NT2/D1 (cell line): ENCODE data around the gene FBXW4.

Source experiments
- YY1 ChIP-seq: IDR thresholded peaks from 2 replicates; pipeline ENCODE4 v1.6.1; 2011; ENCODE audit not compliant: insufficient read length, insufficient read depth
- ZNF274 ChIP-seq: IDR thresholded peaks from 2 replicates; pipeline ENCODE4 v1.6.1; 2011; ENCODE audit warnings: mild to moderate bottlenecking, low read depth, low read length

DNA sequence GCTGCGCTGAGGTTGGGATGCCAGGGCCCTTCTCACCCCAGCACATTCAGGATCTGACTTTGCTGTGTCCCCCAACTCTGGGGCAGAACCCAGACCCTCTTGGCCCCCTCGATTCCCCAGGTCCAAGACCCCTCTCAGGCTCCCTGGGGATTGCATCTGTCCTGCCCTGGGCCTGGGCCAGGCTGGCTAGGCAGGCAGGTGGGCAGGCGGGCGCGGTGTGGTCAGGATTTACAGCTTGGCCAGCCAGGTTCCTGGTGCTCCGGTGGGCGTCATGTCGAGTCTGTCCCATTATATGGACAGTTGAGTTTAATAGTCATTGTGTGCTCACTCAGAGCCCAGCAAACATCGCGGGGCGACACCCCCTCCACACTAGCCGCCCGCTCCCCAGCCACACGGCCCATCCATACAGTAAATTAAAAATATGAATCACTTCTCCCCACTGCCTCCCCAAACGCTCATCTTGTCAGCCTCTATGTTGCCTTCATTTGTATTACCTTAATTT lies 130.4 kb downstream of the FBXW4 start:
- TF ChIP-seq YY1 (no peak), ZNF274 (no peak)
